Activated T-helper 1 cell treated with anti-CD3 and anti-CD28 coated beads, Interleukin-12 subunit alpha, Interleukin-12 subunit beta, Interleukin-2, Interleukin-4 antibody, amounts not matched to agents 30 ng/mL and 10 ng/mL and 1 ng/mL, durations not matched to agents 14 hours and 24 hours and 36 hours (primary cell): Measurements from ENCODE around the gene ANKRD11. TPM values are rescaled to one million over a fixed set of nuclear protein-coding genes. Genes with fewer than 3 reads are reported as not detected.
"Not testable (repeated sequence)": the region's sequence is repeated elsewhere in the genome, so short reads cannot be mapped to it uniquely, and the experiment has no call there.

ENCODE experiments used
- DNase-seq: peaks from one replicate; pipeline ENCODE4 v3.0.0; 2021; ENCODE audit warnings: low spot score
- H3K27ac Mint-ChIP-seq: one replicate; pipeline ENCODE4 v1.8.0; 2021; ENCODE audit warnings: mild to moderate bottlenecking, mixed read lengths
- H3K27me3 Mint-ChIP-seq: one replicate; pipeline ENCODE4 v1.8.0; 2022; ENCODE audit warnings: mild to moderate bottlenecking, moderate library complexity, mixed read lengths; ENCODE audit not compliant: insufficient read depth
- H3K36me3 Mint-ChIP-seq: one replicate; pipeline ENCODE4 v1.8.0; 2021; ENCODE audit warnings: low read depth, mixed read lengths
- H3K4me1 Mint-ChIP-seq: one replicate; pipeline ENCODE4 v1.8.0; 2021; ENCODE audit warnings: low read depth, mixed read lengths
- H3K4me3 Mint-ChIP-seq: one replicate; pipeline ENCODE4 v1.8.0; 2021; ENCODE audit warnings: mild to moderate bottlenecking, moderate library complexity, mixed read lengths
- H3K9me3 Mint-ChIP-seq: one replicate; pipeline ENCODE4 v1.8.0; 2021; ENCODE audit warnings: mixed read lengths
- intact Hi-C: fragments of 100-400 bp; cut with micrococcal nuclease; formaldehyde crosslinking; loops from one replicate; pipeline ENCODE4 v1.15.1; 2024
- total RNA-seq: library from RNA; stranded (reverse); gene quantifications from 2 replicates; pipeline ENCODE4 v1.2.3, GENCODE V29; 2022

ANKRD11 gene
- total RNA-seq, 1 donor from 2014 or later = 176 TPM

- intact Hi-C loops = no loop called here
- peaks cover 57% of the 10 kb centered on the region for H3K4me1 Mint-ChIP-seq
- peak overlapping the region; percentile 44 for H3K27ac Mint-ChIP-seq
- peak overlapping the region; percentile 4 for H3K4me3 Mint-ChIP-seq
- no peaks in the 10 kb centered on the region for H3K27me3 Mint-ChIP-seq
- no peak for DNase-seq
- H3K36me3 Mint-ChIP-seq = peaks cover 18% of the 10 kb centered on the region
- H3K9me3 Mint-ChIP-seq = no peaks in the 10 kb centered on the region
These were observed 64.8 kb downstream of the ANKRD11 start for GRCh38 chr16:89425523-89425922.

GRCh38 chr16:89423681-89424260, 66.6 kb downstream of the ANKRD11 start:
- peak overlapping the region; percentile 23 for H3K27ac Mint-ChIP-seq
- peaks cover 20% of the 10 kb centered on the region for H3K36me3 Mint-ChIP-seq
- peaks cover 64% of the 10 kb centered on the region for H3K4me1 Mint-ChIP-seq
- peak overlapping the region; percentile 7 for H3K4me3 Mint-ChIP-seq
- intact Hi-C loops = loop anchor here (1.0 to 5.0 kb wide), 4 partner anchors 17 to 91 kb away; no protein-coding TSS in a partner anchor
- no peak for DNase-seq
- H3K9me3 Mint-ChIP-seq = no peaks in the 10 kb centered on the region
- no peaks in the 10 kb centered on the region for H3K27me3 Mint-ChIP-seq

- H3K4me1 Mint-ChIP-seq = peaks cover 64% of the 10 kb centered on the region
- H3K27ac Mint-ChIP-seq = peak overlapping the region; percentile 92
- intact Hi-C loops = loop anchor here (1.0 to 5.0 kb wide), 5 partner anchors 14 to 90 kb away; no protein-coding TSS in a partner anchor
- DNase-seq = peak; percentile 46
- peaks cover 22% of the 10 kb centered on the region for H3K36me3 Mint-ChIP-seq
- no peaks in the 10 kb centered on the region for H3K27me3 Mint-ChIP-seq
- no peaks in the 10 kb centered on the region for H3K9me3 Mint-ChIP-seq
- peak overlapping the region; percentile 53 for H3K4me3 Mint-ChIP-seq
These were observed 67.3 kb downstream of the ANKRD11 start for GRCh38 chr16:89422905-89423630.

GRCh38 chr16:89422527-89422904, 67.8 kb downstream of the ANKRD11 start:
- intact Hi-C loops = loop anchor here (1.0 to 5.0 kb wide), 4 partner anchors 13 to 90 kb away; no protein-coding TSS in a partner anchor
- no peak for DNase-seq
- Mint-ChIP-seq H3K36me3 (peaks cover 22% of the 10 kb centered on the region), H3K4me1 (peaks cover 64% of the 10 kb centered on the region), H3K9me3 (no peaks in the 10 kb centered on the region), H3K27ac (peak overlapping the region; percentile 92), H3K4me3 (peak overlapping the region; percentile 53), H3K27me3 (no peaks in the 10 kb centered on the region)

- intact Hi-C loops = loop anchor here (5.0 kb wide), 1 partner anchor 59 kb away; no protein-coding TSS in a partner anchor
- Mint-ChIP-seq H3K36me3 (peaks cover 19% of the 10 kb centered on the region), H3K4me1 (peaks cover 60% of the 10 kb centered on the region)
- not testable (repeated sequence) for H3K9me3 Mint-ChIP-seq, DNase-seq, H3K4me3 Mint-ChIP-seq, H3K27ac Mint-ChIP-seq, H3K27me3 Mint-ChIP-seq
These were observed 69.1 kb downstream of the ANKRD11 start for GRCh38 chr16:89421300-89421699.

GRCh38 chr16:89420204-89420603, 70.2 kb downstream of the ANKRD11 start:
- H3K9me3 Mint-ChIP-seq = no peaks in the 10 kb centered on the region
- H3K4me1 Mint-ChIP-seq = peaks cover 49% of the 10 kb centered on the region
- no peak overlapping the region for H3K4me3 Mint-ChIP-seq
- intact Hi-C loops = loop anchor here (5.0 kb wide), 1 partner anchor 58 kb away; no protein-coding TSS in a partner anchor
- no peak overlapping the region for H3K27ac Mint-ChIP-seq
- H3K27me3 Mint-ChIP-seq = no peaks in the 10 kb centered on the region
- DNase-seq = no peak
- H3K36me3 Mint-ChIP-seq = peaks cover 16% of the 10 kb centered on the region

- intact Hi-C loops = no loop called here
- H3K4me1 Mint-ChIP-seq = peaks cover 38% of the 10 kb centered on the region
- no peak for DNase-seq
- peaks cover 16% of the 10 kb centered on the region for H3K36me3 Mint-ChIP-seq
- no peaks in the 10 kb centered on the region for H3K9me3 Mint-ChIP-seq
- H3K27ac Mint-ChIP-seq = peak overlapping the region; percentile 50
- H3K4me3 Mint-ChIP-seq = no peak overlapping the region
- no peaks in the 10 kb centered on the region for H3K27me3 Mint-ChIP-seq
These were observed 72.0 kb downstream of the ANKRD11 start for GRCh38 chr16:89418352-89418751.

- no peak overlapping the region for H3K27ac Mint-ChIP-seq
- peaks cover 11% of the 10 kb centered on the region for H3K36me3 Mint-ChIP-seq
- no peaks in the 10 kb centered on the region for H3K27me3 Mint-ChIP-seq
- H3K4me3 Mint-ChIP-seq = no peak overlapping the region
- no peak for DNase-seq
- no peaks in the 10 kb centered on the region for H3K9me3 Mint-ChIP-seq
- peaks cover 34% of the 10 kb centered on the region for H3K4me1 Mint-ChIP-seq
- intact Hi-C loops = no loop called here
These were observed 73.0 kb downstream of the ANKRD11 start for GRCh38 chr16:89417352-89417751.

- Mint-ChIP-seq H3K27ac (no peak overlapping the region), H3K36me3 (peaks cover 7% of the 10 kb centered on the region), H3K9me3 (no peaks in the 10 kb centered on the region), H3K27me3 (no peaks in the 10 kb centered on the region), H3K4me1 (peaks cover 45% of the 10 kb centered on the region), H3K4me3 (no peak overlapping the region)
- no peak for DNase-seq
- intact Hi-C loops = no loop called here
These were observed 76.4 kb downstream of the ANKRD11 start for GRCh38 chr16:89413811-89414585.

- no peak for DNase-seq
- intact Hi-C loops = no loop called here
- H3K9me3 Mint-ChIP-seq = no peaks in the 10 kb centered on the region
- peaks cover 4% of the 10 kb centered on the region for H3K36me3 Mint-ChIP-seq
- no peaks in the 10 kb centered on the region for H3K27me3 Mint-ChIP-seq
- peaks cover 57% of the 10 kb centered on the region for H3K4me1 Mint-ChIP-seq
- H3K4me3 Mint-ChIP-seq = no peak overlapping the region
- peak overlapping the region; percentile 31 for H3K27ac Mint-ChIP-seq
These were observed 77.5 kb downstream of the ANKRD11 start for GRCh38 chr16:89412811-89413210.

GRCh38 chr16:89411335-89411850, 79.0 kb downstream of the ANKRD11 start:
- H3K4me3 Mint-ChIP-seq = peak overlapping the region; percentile 66
- no peaks in the 10 kb centered on the region for H3K36me3 Mint-ChIP-seq
- H3K9me3 Mint-ChIP-seq = no peaks in the 10 kb centered on the region
- intact Hi-C loops = no loop called here
- H3K27me3 Mint-ChIP-seq = no peaks in the 10 kb centered on the region
- H3K27ac Mint-ChIP-seq = peak overlapping the region; percentile 86
- no peak for DNase-seq
- peaks cover 66% of the 10 kb centered on the region for H3K4me1 Mint-ChIP-seq

- no peak for DNase-seq
- H3K27me3 Mint-ChIP-seq = no peaks in the 10 kb centered on the region
These were observed 79.5 kb downstream of the ANKRD11 start for GRCh38 chr16:89410794-89411309.

More at GRCh38 chr16:89410794-89411309, 79.5 kb downstream of the ANKRD11 start:
- Mint-ChIP-seq H3K27ac (peak overlapping the region; percentile 86), H3K4me3 (peak overlapping the region; percentile 66), H3K9me3 (no peaks in the 10 kb centered on the region), H3K36me3 (no peaks in the 10 kb centered on the region), H3K4me1 (peaks cover 69% of the 10 kb centered on the region)
- intact Hi-C loops = no loop called here
